Measurements from ENCODE around the gene WDFY3. TPM values are rescaled to one million over a fixed set of nuclear protein-coding genes. Genes with fewer than 3 reads are reported as not detected.

Gene WDFY3
- total RNA-seq, 3 donors from 2014 or later: 119 to 156 (median 125) TPM

DNA sequence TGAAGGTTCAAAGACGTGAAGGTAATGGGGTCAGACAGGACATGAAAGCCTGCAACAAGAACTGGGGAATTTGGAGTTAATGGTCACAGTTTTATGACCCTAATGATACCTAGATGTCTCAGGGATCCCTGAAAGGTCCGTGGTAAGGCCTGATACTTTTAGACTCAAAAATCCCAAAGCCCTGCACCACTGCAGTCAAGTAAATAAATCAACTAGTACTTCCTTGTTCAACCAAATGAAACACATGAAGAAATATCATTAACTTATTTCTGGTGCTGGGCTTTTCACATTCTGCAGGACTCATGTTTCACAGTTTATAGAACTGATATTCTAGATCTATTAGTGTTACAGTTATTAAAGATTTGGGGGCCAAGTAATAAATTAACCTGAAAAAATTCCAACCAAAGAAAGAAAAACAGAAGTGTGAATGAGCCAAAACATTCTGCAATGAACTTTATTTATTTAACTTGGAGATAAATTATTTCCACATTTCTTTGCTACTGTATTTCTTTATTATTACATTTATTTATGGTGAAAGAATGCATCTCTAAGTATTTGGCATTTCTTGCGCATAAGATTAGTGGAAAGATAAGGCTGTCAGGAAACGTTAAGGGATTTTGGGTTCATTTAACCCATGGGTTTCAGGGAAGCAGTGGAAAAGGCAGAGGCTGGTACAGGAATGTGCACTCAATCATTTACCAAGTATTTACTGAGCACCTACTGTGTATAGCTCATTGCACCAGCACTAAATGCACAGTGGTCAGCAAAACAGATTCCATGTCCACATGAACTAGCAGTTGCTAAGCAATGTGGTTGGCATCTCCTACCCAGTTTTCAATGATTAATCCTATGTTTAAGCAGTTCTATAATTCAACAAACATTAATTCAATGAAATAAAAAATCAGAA lies 8.7 kb downstream of the WDFY3 start:
- Histone ChIP-seq H3K36me3 (no peaks in the 10 kb centered on the region), H3K4me1 (peaks cover 0 to 14% of the 10 kb centered on the region in 2 donors), H3K27me3 (no peaks in the 10 kb centered on the region), H3K9me3 (no peaks in the 10 kb centered on the region), H3K4me3 (no peak overlapping the region), H3K27ac (no peak overlapping the region)
- intact Hi-C loops (cut with DNase I; ENCODE audit: low total_unique reads): no loop called here
- DNase-seq (ENCODE audit: low spot score in 2 of 2): no peak
- TF ChIP-seq POLR2A (IDR thresholded peaks at IDR 0.05) (no peak), POLR2AphosphoS5 (IDR thresholded peaks at IDR 0.05) (no peak)
- TF ChIP-seq, protein P1, sequence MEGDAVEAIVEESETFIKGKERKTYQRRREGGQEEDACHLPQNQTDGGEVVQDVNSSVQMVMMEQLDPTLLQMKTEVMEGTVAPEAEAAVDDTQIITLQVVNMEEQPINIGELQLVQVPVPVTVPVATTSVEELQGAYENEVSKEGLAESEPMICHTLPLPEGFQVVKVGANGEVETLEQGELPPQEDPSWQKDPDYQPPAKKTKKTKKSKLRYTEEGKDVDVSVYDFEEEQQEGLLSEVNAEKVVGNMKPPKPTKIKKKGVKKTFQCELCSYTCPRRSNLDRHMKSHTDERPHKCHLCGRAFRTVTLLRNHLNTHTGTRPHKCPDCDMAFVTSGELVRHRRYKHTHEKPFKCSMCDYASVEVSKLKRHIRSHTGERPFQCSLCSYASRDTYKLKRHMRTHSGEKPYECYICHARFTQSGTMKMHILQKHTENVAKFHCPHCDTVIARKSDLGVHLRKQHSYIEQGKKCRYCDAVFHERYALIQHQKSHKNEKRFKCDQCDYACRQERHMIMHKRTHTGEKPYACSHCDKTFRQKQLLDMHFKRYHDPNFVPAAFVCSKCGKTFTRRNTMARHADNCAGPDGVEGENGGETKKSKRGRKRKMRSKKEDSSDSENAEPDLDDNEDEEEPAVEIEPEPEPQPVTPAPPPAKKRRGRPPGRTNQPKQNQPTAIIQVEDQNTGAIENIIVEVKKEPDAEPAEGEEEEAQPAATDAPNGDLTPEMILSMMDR (IDR thresholded peaks at IDR 0.05): no peak

DNA sequence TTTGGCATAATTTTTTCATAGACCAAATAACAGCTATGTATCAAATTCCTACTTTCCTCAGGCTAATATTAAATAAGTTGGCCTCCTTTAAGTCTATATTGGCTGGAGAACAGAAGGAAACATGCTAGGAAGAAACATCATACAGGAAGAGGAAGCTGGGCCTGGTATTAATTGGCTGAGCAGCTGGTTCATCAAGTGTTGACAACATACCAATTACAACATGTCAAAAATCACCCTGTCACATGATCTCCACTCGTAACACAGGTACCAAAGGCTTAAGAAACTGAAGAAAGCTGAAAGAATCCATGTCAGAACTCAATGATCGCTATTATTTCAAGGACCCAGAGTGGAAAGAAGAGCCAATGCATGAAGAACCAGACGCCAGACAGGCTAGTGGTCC lies 10.5 kb downstream of the WDFY3 start:
- Histone ChIP-seq H3K4me3 (no peak overlapping the region), H3K36me3 (no peaks in the 10 kb centered on the region), H3K9me3 (no peaks in the 10 kb centered on the region), H3K4me1 (peaks cover 0 to 26% of the 10 kb centered on the region in 2 donors), H3K27me3 (no peaks in the 10 kb centered on the region), H3K27ac (peak overlapping the region in 1 of 2 donors; percentile 61)
- intact Hi-C loops (cut with DNase I; ENCODE audit: low total_unique reads): no loop called here
- TF ChIP-seq, protein P1 (IDR thresholded peaks at IDR 0.05): no peak
- TF ChIP-seq POLR2AphosphoS5 (IDR thresholded peaks at IDR 0.05) (no peak), POLR2A (IDR thresholded peaks at IDR 0.05) (no peak)
- no peak for DNase-seq (ENCODE audit: low spot score in 2 of 2)

DNA sequence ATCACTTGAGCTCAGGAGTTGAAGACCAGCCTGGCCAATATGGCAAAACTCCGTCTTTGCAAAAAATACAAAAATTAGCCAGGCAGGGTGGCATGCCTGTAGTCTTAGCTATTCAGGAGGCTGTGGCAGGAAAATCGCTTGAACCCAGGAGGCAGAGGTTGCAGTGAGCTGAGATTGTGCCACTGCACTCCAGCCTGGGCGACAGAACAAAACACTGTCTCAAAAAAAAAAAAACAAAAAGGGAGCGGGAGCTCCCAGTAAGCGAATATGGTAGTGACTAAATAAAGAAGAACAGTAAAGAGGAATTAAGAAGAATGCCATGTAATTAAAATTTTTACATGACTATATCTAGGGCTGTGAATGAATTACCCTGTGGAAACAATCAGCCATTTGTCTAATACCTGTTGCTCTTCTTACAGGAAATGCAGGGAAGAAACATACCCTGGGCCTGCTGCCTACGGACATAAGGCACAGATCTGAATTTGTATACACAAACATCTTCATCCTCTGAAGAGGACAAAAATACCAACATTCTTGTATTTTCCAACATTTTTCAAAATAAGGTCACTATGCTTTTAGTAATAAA lies 11.4 kb downstream of the WDFY3 start:
- DNase-seq (ENCODE audit: low spot score in 2 of 2): no peak
- Histone ChIP-seq H3K9me3 (no peaks in the 10 kb centered on the region), H3K4me3 (no peak overlapping the region), H3K27ac (peak overlapping the region; percentile 61 to 65), H3K4me1 (peaks cover 0 to 26% of the 10 kb centered on the region in 2 donors), H3K36me3 (no peaks in the 10 kb centered on the region), H3K27me3 (no peaks in the 10 kb centered on the region)
- intact Hi-C loops (cut with DNase I; ENCODE audit: low total_unique reads): no loop called here
- no peak for TF ChIP-seq POLR2AphosphoS5 (IDR thresholded peaks at IDR 0.05)
- no peak for TF ChIP-seq POLR2A (IDR thresholded peaks at IDR 0.05)
- TF ChIP-seq, protein P1 (IDR thresholded peaks at IDR 0.05): no peak

DNA sequence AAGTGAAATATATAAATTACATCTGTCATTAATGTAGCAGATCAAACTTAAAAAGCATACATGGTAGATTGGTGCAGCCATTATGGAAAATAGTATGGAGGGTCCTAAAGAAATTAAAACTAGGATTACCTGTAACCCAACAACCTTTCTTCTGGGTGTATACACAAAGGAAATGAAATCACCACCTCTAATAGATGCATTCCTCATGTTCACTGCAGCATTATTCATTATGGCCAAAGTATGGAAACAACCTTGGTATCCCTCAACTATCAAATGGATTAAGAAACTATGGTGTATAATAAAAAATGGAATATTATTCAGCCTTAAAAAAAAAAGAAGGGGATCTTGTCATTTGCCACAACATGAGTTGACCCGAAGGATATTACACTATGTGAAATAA lies 13.7 kb downstream of the WDFY3 start:
- no peaks in the 10 kb centered on the region for H3K27me3 ChIP-seq
- H3K9me3 ChIP-seq: no peaks in the 10 kb centered on the region
- no peaks in the 10 kb centered on the region for H3K36me3 ChIP-seq
- H3K4me3 ChIP-seq: no peak overlapping the region
- H3K27ac ChIP-seq: no peak overlapping the region
- intact Hi-C loops (cut with DNase I; ENCODE audit: low total_unique reads): no loop called here
- DNase-seq (ENCODE audit: low spot score in 2 of 2): no peak
- TF ChIP-seq, protein P1 (IDR thresholded peaks at IDR 0.05): no peak
- no peak for TF ChIP-seq POLR2AphosphoS5 (IDR thresholded peaks at IDR 0.05)
- TF ChIP-seq POLR2A (IDR thresholded peaks at IDR 0.05): no peak
- peaks cover 0 to 23% of the 10 kb centered on the region in 2 donors for H3K4me1 ChIP-seq

DNA sequence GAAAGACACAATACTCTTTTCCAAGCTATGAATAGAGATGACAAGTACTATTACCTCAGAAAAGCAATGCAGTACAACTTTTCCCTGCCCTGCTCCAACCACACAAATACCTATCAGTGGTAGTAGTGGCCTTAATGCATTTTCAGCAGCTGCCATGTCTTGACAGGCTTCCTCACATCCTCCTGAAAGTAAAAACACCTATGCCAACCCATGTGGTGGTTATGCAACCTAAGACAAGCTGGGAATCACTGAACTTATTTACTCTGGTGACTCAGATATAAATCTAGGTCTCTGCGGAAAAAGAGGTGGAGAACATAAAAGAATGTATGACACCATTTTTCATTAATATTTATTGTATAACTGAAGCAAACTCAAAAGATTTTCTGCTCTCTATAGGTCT lies 14.5 kb downstream of the WDFY3 start:
- Histone ChIP-seq H3K4me3 (no peak overlapping the region), H3K27ac (peak overlapping the region; percentile 48 to 64), H3K9me3 (no peaks in the 10 kb centered on the region), H3K27me3 (no peaks in the 10 kb centered on the region), H3K4me1 (peaks cover 0 to 20% of the 10 kb centered on the region in 2 donors), H3K36me3 (no peaks in the 10 kb centered on the region)
- TF ChIP-seq POLR2AphosphoS5 (IDR thresholded peaks at IDR 0.05): no peak
- no peak for TF ChIP-seq POLR2A (IDR thresholded peaks at IDR 0.05)
- TF ChIP-seq, protein P1 (IDR thresholded peaks at IDR 0.05): no peak
- no peak for DNase-seq (ENCODE audit: low spot score in 2 of 2)
- intact Hi-C loops (cut with DNase I; ENCODE audit: low total_unique reads): no loop called here
